KMS-11 (cell line): ENCODE data around the gene RPH3AL.

Experiments used
- H2AFZ ChIP-seq: fragments of 200-600 bp; sonication (generic); 2 replicates; pipeline ENCODE4 v1.6.1; 2016; ENCODE audit warnings: antibody characterized with exemption, mixed run types, low read depth
- H3K27ac ChIP-seq: fragments of 200-600 bp; sonication (generic); 2 replicates; pipeline ENCODE4 v1.6.1; 2016; ENCODE audit warnings: mild to moderate bottlenecking, mixed run types
- H3K27me3 ChIP-seq: fragments of 200-600 bp; sonication (generic); 2 replicates; pipeline ENCODE4 v1.6.1; 2017; ENCODE audit warnings: mild to moderate bottlenecking, low read depth, mixed run types, moderate library complexity; ENCODE audit not compliant: insufficient read depth
- H3K36me3 ChIP-seq: fragments of 200-600 bp; sonication (generic); 2 replicates; pipeline ENCODE4 v1.6.1; 2017; ENCODE audit warnings: mild to moderate bottlenecking, mixed run types; ENCODE audit not compliant: insufficient read depth
- H3K4me1 ChIP-seq: fragments of 200-600 bp; sonication (generic); 2 replicates; pipeline ENCODE4 v1.6.1; 2016; ENCODE audit warnings: mild to moderate bottlenecking, low read depth, mixed run types; ENCODE audit not compliant: poor library complexity, severe bottlenecking
- H3K4me2 ChIP-seq: fragments of 200-600 bp; sonication (generic); 2 replicates; pipeline ENCODE4 v1.7.0; 2016; ENCODE audit warnings: mild to moderate bottlenecking, mixed run types
- H3K4me3 ChIP-seq: fragments of 200-600 bp; sonication (generic); IDR thresholded peaks from 2 replicates; pipeline ENCODE4 v1.6.1; 2017; ENCODE audit warnings: low read depth, low read length, mixed read lengths; ENCODE audit not compliant: insufficient read depth
- H3K79me2 ChIP-seq: fragments of 200-600 bp; sonication (generic); 2 replicates; pipeline ENCODE4 v1.6.1; 2016; ENCODE audit warnings: low read depth, mixed run types; ENCODE audit not compliant: insufficient read depth
- H3K9ac ChIP-seq: fragments of 200-600 bp; sonication (generic); 2 replicates; pipeline ENCODE4 v1.6.1; 2016; ENCODE audit warnings: mild to moderate bottlenecking, mixed run types
- H4K20me1 ChIP-seq: fragments of 200-600 bp; sonication (generic); 2 replicates; pipeline ENCODE4 v1.6.1; 2016; ENCODE audit warnings: mild to moderate bottlenecking, mixed run types; ENCODE audit not compliant: insufficient read depth
- TF ChIP-seq, protein P1 (sequence below): fragments of 200-600 bp; sonication (generic); conservative IDR thresholded peaks from 2 replicates; pipeline ENCODE4 v1.6.1; 2017; ENCODE audit warnings: low read depth, mild to moderate bottlenecking, antibody characterized with exemption, low read length, moderate library complexity, mixed read lengths

Gene RPH3AL

GRCh38 chr17:259341-259976 lies 93.1 kb downstream of the RPH3AL start:
- Histone ChIP-seq H2AFZ (no peak overlapping the region), H3K4me3 (no peak overlapping the region), H4K20me1 (no peaks in the 10 kb centered on the region), H3K79me2 (no peaks in the 10 kb centered on the region), H3K27ac (no peak overlapping the region), H3K27me3 (no peaks in the 10 kb centered on the region), H3K9ac (no peak overlapping the region), H3K36me3 (no peaks in the 10 kb centered on the region), H3K4me1 (no peaks in the 10 kb centered on the region), H3K4me2 (no peak overlapping the region)
- TF ChIP-seq, protein P1, sequence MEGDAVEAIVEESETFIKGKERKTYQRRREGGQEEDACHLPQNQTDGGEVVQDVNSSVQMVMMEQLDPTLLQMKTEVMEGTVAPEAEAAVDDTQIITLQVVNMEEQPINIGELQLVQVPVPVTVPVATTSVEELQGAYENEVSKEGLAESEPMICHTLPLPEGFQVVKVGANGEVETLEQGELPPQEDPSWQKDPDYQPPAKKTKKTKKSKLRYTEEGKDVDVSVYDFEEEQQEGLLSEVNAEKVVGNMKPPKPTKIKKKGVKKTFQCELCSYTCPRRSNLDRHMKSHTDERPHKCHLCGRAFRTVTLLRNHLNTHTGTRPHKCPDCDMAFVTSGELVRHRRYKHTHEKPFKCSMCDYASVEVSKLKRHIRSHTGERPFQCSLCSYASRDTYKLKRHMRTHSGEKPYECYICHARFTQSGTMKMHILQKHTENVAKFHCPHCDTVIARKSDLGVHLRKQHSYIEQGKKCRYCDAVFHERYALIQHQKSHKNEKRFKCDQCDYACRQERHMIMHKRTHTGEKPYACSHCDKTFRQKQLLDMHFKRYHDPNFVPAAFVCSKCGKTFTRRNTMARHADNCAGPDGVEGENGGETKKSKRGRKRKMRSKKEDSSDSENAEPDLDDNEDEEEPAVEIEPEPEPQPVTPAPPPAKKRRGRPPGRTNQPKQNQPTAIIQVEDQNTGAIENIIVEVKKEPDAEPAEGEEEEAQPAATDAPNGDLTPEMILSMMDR = no peak

DNA sequence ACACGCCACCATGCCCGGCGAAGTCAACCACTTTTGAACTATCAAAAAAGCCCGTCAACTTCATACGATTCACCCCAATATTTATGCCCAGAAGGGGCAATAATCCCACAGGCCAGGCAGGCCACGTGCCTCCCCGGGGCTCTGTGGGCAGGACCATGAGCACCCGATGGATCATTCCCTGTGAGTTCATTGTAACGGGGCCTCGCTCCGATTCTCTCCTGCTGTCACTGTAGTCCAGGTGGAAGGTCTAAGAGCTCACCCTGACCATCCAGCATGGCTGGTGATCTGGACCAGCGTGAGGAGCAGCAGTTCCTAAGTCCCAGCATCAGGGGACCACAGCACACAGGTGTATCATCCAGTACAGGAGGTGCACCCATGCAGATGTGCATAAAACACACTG lies 93.7 kb downstream of the RPH3AL start:
- H2AFZ ChIP-seq = no peak overlapping the region
- no peak overlapping the region for H3K9ac ChIP-seq
- H3K4me2 ChIP-seq = no peak overlapping the region
- H3K79me2 ChIP-seq = no peaks in the 10 kb centered on the region
- H3K27me3 ChIP-seq = no peaks in the 10 kb centered on the region
- H3K27ac ChIP-seq = no peak overlapping the region
- no peaks in the 10 kb centered on the region for H4K20me1 ChIP-seq
- TF ChIP-seq, protein P1 = no peak
- no peaks in the 10 kb centered on the region for H3K4me1 ChIP-seq
- H3K36me3 ChIP-seq = no peaks in the 10 kb centered on the region
- no peak overlapping the region for H3K4me3 ChIP-seq

- Histone ChIP-seq H3K79me2 (no peaks in the 10 kb centered on the region), H4K20me1 (no peaks in the 10 kb centered on the region), H3K4me2 (no peak overlapping the region), H2AFZ (no peak overlapping the region), H3K36me3 (no peaks in the 10 kb centered on the region), H3K27ac (no peak overlapping the region), H3K9ac (no peak overlapping the region), H3K27me3 (no peaks in the 10 kb centered on the region), H3K4me1 (no peaks in the 10 kb centered on the region), H3K4me3 (no peak overlapping the region)
- TF ChIP-seq, protein P1 = no peak
These were observed 94.4 kb downstream of the RPH3AL start for GRCh38 chr17:258045-258734.

GRCh38 chr17:253091-253846 lies 99.3 kb downstream of the RPH3AL start:
- TF ChIP-seq, protein P1 = no peak
- Histone ChIP-seq H3K4me3 (no peak overlapping the region), H3K79me2 (no peaks in the 10 kb centered on the region), H3K27me3 (no peaks in the 10 kb centered on the region), H3K36me3 (no peaks in the 10 kb centered on the region), H3K9ac (no peak overlapping the region), H3K27ac (no peak overlapping the region), H4K20me1 (no peaks in the 10 kb centered on the region), H2AFZ (no peak overlapping the region), H3K4me2 (no peak overlapping the region), H3K4me1 (no peaks in the 10 kb centered on the region)
